ENCODE measurements around the gene CCDC154.

The CCDC154 gene

DNA sequence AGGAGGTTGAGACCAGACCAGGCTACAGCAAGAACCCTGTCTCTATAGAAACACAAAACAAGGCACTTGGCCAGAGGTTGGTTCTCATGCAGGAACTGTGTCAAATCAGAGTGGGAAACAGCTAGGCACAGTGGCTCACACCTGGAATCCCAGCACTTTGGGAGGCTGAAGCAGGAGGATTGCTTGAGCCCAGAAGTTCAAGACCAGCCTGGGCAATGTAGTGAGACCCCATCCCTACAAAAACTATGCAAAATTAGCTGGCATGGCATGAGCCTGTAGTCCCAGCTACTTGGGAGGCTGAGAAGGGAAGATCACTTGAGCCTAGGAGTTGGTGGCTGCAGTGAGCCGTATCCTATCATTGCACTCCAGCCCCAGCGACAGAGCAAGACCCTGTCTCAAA, 31.5 kb downstream of the CCDC154 start:
- DNase-seq (ENCODE audit: insufficient read length, low spot score) = no peak
- TF ChIP-seq CTCF (IDR thresholded peaks at IDR 0.05; ENCODE audit: insufficient read depth, missing control alignments) = no peak
- no peak for FAIRE-seq

GRCh38 chr16:1408171-1408837, 36.1 kb downstream of the CCDC154 start:
- peak; percentile 86 for DNase-seq (ENCODE audit: insufficient read length, low spot score)
- TF ChIP-seq CTCF (IDR thresholded peaks at IDR 0.05; ENCODE audit: insufficient read depth, missing control alignments) = no peak
- FAIRE-seq = no peak

DNA sequence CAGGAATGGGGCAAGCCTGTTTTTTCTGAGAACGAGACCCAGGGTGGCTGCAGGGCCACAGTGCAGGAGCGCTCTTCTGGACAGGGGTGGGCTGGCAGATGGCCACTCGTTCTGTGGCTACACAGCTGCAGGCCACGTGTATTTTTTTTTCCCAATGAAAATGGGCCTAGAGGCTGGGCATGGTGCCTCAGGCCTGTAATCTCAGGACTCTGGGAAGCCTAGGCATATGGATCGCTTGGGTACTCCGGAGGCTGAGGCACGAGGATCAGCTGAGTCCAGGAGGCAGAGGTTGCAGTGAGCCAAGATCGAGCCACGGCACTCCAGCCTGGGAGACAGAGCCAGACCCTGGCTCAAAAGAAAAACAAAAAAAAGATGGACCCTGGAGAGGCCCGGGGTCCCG, 36.6 kb downstream of the CCDC154 start:
- DNase-seq (ENCODE audit: insufficient read length, low spot score) = no peak

DNA sequence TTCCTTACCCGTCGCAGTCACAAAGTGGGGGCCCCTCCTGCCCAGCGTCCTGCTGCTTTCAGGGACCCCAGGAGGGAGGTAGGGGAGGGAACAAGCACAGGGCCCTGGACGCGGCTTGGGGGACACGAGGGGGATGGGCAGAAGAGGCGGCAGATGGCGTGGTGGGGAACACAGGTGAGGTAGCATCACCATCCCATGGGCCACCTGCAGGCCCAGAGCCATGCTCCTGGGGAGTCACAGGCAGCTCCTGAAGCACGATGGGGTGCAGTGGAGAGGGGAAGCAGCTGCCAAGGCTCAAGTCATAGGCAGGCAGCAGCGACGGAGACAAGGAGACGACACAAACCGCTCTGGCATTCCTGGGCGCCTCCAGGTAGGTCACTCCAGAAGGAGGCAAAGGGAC, 40.6 kb downstream of the CCDC154 start:
- DNase-seq (ENCODE audit: insufficient read length, low spot score) (no peak), FAIRE-seq (no peak)
- TF ChIP-seq CTCF (IDR thresholded peaks at IDR 0.05; ENCODE audit: insufficient read depth, missing control alignments) = no peak

More for the DNA sequence above, 36.6 kb downstream of the CCDC154 start:
- TF ChIP-seq CTCF (IDR thresholded peaks at IDR 0.05; ENCODE audit: insufficient read depth, missing control alignments) = no peak
- FAIRE-seq = no peak

DNA sequence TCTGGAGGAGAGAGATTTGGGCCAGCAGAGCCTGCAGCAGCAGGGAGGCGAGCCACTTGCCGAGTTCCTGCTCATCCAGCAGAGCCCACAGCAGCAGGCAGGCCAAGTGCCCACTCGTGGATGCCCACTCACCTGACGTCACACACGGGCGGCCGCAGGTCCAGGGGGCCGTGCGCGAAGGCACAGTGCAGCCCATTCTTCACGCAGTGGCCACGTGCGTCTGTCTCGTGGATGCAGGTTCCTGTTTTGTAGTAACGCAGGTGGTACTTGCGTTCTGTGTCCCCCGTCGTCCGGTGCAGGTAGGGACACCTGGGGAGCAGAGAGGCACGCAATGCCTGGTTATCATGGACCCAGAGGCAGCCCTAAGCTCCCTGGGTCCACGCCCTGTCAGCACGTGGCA, 41.3 kb downstream of the CCDC154 start:
- DNase-seq (ENCODE audit: insufficient read length, low spot score) (no peak), FAIRE-seq (no peak)
- no peak for TF ChIP-seq CTCF (IDR thresholded peaks at IDR 0.05; ENCODE audit: insufficient read depth, missing control alignments)

DNA sequence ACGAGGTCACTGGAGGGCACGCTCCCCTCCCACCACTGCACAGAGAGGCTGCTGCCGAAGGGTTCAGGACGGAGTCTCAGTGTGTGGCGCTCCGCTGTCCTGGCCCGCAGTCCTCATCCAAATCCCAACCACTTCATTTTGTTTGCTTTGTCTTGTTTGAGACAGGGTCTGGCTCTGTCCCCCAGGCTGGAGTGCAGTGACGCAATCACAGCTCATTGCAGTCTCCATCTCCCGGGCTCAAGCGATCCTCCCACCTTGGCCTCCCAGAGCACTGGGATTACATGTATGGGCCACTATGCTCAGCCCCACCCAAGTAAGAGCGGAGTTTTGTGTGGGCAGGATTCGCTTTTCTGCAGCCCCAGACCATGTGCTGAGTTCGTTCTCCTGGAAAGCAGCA, 42.6 kb downstream of the CCDC154 start:
- DNase-seq (ENCODE audit: insufficient read length, low spot score) (no peak), FAIRE-seq (no peak)
- TF ChIP-seq CTCF (IDR thresholded peaks at IDR 0.05; ENCODE audit: insufficient read depth, missing control alignments) = no peak

GRCh38 chr16:1401061-1401757, 43.1 kb downstream of the CCDC154 start:
- FAIRE-seq = no peak
- no peak for TF ChIP-seq CTCF (IDR thresholded peaks at IDR 0.05; ENCODE audit: insufficient read depth, missing control alignments)
- no peak for DNase-seq (ENCODE audit: insufficient read length, low spot score)

Data from D721Med (cell line).